GM23338 (cell line): ENCODE measurements around the gene ZMYND8. TPM values are rescaled to one million over a fixed set of nuclear protein-coding genes. Genes with fewer than 3 reads are reported as not detected.

Source experiments
- ATAC-seq: fragments of 200-7000 bp; cut with Tn5 transposase; 3 replicates; pipeline ENCODE4 v1.9.1; 2020
- DNase-seq: peaks from one replicate; pipeline ENCODE4 v3.0.0-alpha.2; 2015; ENCODE audit warnings: low spot score
- H2AFZ ChIP-seq: fragments of 200-600 bp; sonication (generic); 2 replicates; pipeline ENCODE4 v1.8.0; 2016; ENCODE audit warnings: antibody characterized with exemption, mild to moderate bottlenecking, moderate library complexity
- H3F3A ChIP-seq: fragments of 200-600 bp; sonication (generic); replicated peaks from 2 replicates; pipeline ENCODE4 v1.8.0; 2017; ENCODE audit warnings: antibody characterized with exemption, mixed run types, low read depth
- H3K27ac ChIP-seq: fragments of 200-600 bp; sonication (generic); 2 replicates; pipeline ENCODE4 v1.6.1; 2016; ENCODE audit warnings: low read depth
- H3K27me3 ChIP-seq: fragments of 200-600 bp; sonication (generic); 2 replicates; pipeline ENCODE4 v1.8.0; 2016; ENCODE audit warnings: mild to moderate bottlenecking, mixed run types, moderate library complexity; ENCODE audit not compliant: insufficient read depth
- H3K36me3 ChIP-seq: fragments of 200-600 bp; sonication (generic); 2 replicates; pipeline ENCODE4 v1.8.0; 2016; ENCODE audit warnings: mild to moderate bottlenecking; ENCODE audit not compliant: insufficient read depth
- H3K4me1 ChIP-seq: fragments of 200-600 bp; sonication (generic); 2 replicates; pipeline ENCODE4 v1.8.0; 2016; ENCODE audit warnings: mild to moderate bottlenecking, moderate library complexity; ENCODE audit not compliant: insufficient read depth
- H3K4me2 ChIP-seq: fragments of 200-600 bp; sonication (generic); 2 replicates; pipeline ENCODE4 v1.7.1; 2017; ENCODE audit warnings: mixed run types
- H3K4me3 ChIP-seq: fragments of 200-600 bp; sonication (generic); 2 replicates; pipeline ENCODE4 v1.6.1; 2016; ENCODE audit warnings: mixed run types
- H3K79me2 ChIP-seq: fragments of 200-600 bp; sonication (generic); replicated peaks from 2 replicates; pipeline ENCODE4 v1.8.0; 2017; ENCODE audit warnings: mild to moderate bottlenecking; ENCODE audit not compliant: insufficient read depth
- H3K9me2 ChIP-seq: fragments of 200-600 bp; sonication (generic); 2 replicates; pipeline ENCODE4 v1.8.0; 2017; ENCODE audit not compliant: insufficient read depth
- H4K20me1 ChIP-seq: fragments of 200-600 bp; sonication (generic); replicated peaks from 2 replicates; pipeline ENCODE4 v1.8.0; 2017; ENCODE audit warnings: mild to moderate bottlenecking; ENCODE audit not compliant: insufficient read depth
- H3K27ac Mint-ChIP-seq: 2 replicates; pipeline ENCODE4 v1.8.0; 2020; ENCODE audit warnings: inconsistent platforms, mild to moderate bottlenecking, moderate library complexity, mixed read lengths
- H3K27me3 Mint-ChIP-seq: 3 replicates; pipeline ENCODE4 v1.8.0; 2022; ENCODE audit warnings: low read depth, mild to moderate bottlenecking, moderate library complexity, mixed read lengths, inconsistent platforms; ENCODE audit not compliant: insufficient read depth, poor library complexity
- H3K36me3 Mint-ChIP-seq: 3 replicates; pipeline ENCODE4 v1.8.0; 2021; ENCODE audit warnings: low read depth, mild to moderate bottlenecking, inconsistent platforms, moderate library complexity, mixed read lengths
- H3K4me1 Mint-ChIP-seq: 3 replicates; pipeline ENCODE4 v1.8.0; 2020; ENCODE audit warnings: mild to moderate bottlenecking, inconsistent platforms, mixed read lengths
- H3K4me3 Mint-ChIP-seq: 3 replicates; pipeline ENCODE4 v1.8.0; 2021; ENCODE audit warnings: moderate library complexity, mild to moderate bottlenecking, inconsistent platforms, mixed read lengths
- H3K9me3 Mint-ChIP-seq: 3 replicates; pipeline ENCODE4 v1.8.0; 2020; ENCODE audit warnings: moderate library complexity, mild to moderate bottlenecking, inconsistent platforms, mixed read lengths
- CREB1 ChIP-seq: fragments of 250-450 bp; sonication (Bioruptor Pico); IDR thresholded peaks from 2 replicates; pipeline ENCODE4 v1.5.0; 2020; ENCODE audit warnings: low read depth, mild to moderate bottlenecking, moderate library complexity
- EZH2 ChIP-seq: fragments of 200-600 bp; sonication (generic); IDR thresholded peaks from one replicate; pipeline ENCODE4 v1.8.0; 2017; ENCODE audit warnings: antibody characterized with exemption, mild to moderate bottlenecking, low read depth; ENCODE audit not compliant: unreplicated experiment
- EZH2phosphoT487 ChIP-seq: fragments of 200-600 bp; sonication (generic); IDR thresholded peaks from one replicate; pipeline ENCODE4 v1.8.1; 2018; ENCODE audit warnings: antibody characterized with exemption; ENCODE audit not compliant: unreplicated experiment
- JUNB ChIP-seq: IDR thresholded peaks from one replicate; pipeline ENCODE4 v1.6.1; 2016; ENCODE audit warnings: antibody characterized with exemption; ENCODE audit not compliant: unreplicated experiment
- NANOG ChIP-seq: IDR thresholded peaks from 2 replicates; pipeline ENCODE4 v1.6.1; 2016; ENCODE audit warnings: antibody characterized with exemption, borderline replicate concordance
- POLR2AphosphoS5 ChIP-seq: IDR thresholded peaks from 2 replicates; pipeline ENCODE4 v1.6.1; 2016; ENCODE audit warnings: antibody characterized with exemption, low read depth
- STAT1 ChIP-seq: IDR thresholded peaks from one replicate; pipeline ENCODE4 v1.6.1; 2016; ENCODE audit warnings: antibody characterized with exemption; ENCODE audit not compliant: unreplicated experiment
- ZNF114 ChIP-seq: fragments of 250-450 bp; sonication (Bioruptor Pico); IDR thresholded peaks from 2 replicates; pipeline ENCODE4 v1.5.0; 2020; ENCODE audit warnings: mild to moderate bottlenecking, moderate library complexity
- ZNF331 ChIP-seq: fragments of 250-450 bp; sonication (Bioruptor Pico); IDR thresholded peaks from 2 replicates; pipeline ENCODE4 v1.5.0; 2020; ENCODE audit warnings: low read depth, mild to moderate bottlenecking, moderate library complexity
- polyA plus RNA-seq: library from polyadenylated mRNA; unstranded; fragments of >200 nt; fragmentation: Nextera tagmentation; extraction: Ambion mirVana; gene quantifications from 2 replicates; pipeline ENCODE4 v1.2.1, GENCODE V29; 2016
- total RNA-seq: library from RNA; depleted of rRNA; stranded (reverse); fragments of >200 nt; shearing (Covaris generic); gene quantifications from 2 replicates; pipeline ENCODE4 v1.2.3, GENCODE V29; 2014
- TF ChIP-seq, protein P1 (sequence below): IDR thresholded peaks from 2 replicates; pipeline ENCODE4 v1.6.1; 2016; ENCODE audit warnings: antibody characterized with exemption
- TF ChIP-seq, protein P2 (sequence below): IDR thresholded peaks from one replicate; pipeline ENCODE4 v1.6.1; 2018; ENCODE audit warnings: antibody characterized with exemption; ENCODE audit not compliant: unreplicated experiment
- TF ChIP-seq, protein P3 (sequence below): fragments of 250-450 bp; sonication (Bioruptor Pico); IDR thresholded peaks from 2 replicates; pipeline ENCODE4 v1.5.0; 2020; ENCODE audit warnings: mild to moderate bottlenecking, moderate library complexity
- TF ChIP-seq, protein P4 (sequence below), 2 experiments: fragments of 200-600 bp in 1 of 2; sonication (generic) in 1 of 2; conservative IDR thresholded peaks; 2 replicates each; pipeline versions ENCODE4 v1.5.1 to v1.6.1; 2016 to 2017; ENCODE audit warnings: antibody characterized with exemption in 2 of 2, low read depth in 2 of 2, mild to moderate bottlenecking in 2 of 2, moderate library complexity in 1 of 2

The ZMYND8 gene
- total and polyA plus RNA-seq, 2 experiments from 2014 or later = 70.9 to 128 TPM

DNA sequence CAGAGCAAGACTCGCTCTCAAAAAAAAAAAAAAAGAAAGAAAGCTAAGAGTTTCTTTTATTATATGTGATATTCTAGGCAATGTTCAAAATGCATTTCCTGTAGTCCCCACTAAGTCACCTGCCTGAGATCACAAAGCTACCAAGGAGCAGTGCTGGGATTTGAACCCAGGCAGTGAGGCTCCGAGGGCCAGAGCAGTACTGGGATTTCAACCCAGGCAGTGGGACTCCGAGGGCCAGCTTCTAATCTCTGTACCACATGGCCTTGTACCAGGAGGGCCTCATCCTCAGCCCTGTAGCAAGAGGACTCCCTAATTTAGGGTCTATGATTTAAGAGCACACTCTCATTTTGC, 39.7 kb downstream of the ZMYND8 start:
- H3K36me3 Mint-ChIP-seq = peaks cover 38% of the 10 kb centered on the region
- H2AFZ ChIP-seq = no peak overlapping the region
- peak overlapping the region; percentile 49; the same call in 1 of the 2 replicates for H3K4me3 ChIP-seq
- H3K9me2 ChIP-seq = 0 out of 2 replicates have a peak, but pooled peaks cover 4% of the 10 kb centered on the region
- H3K27ac ChIP-seq = peak overlapping the region; percentile 100
- H3K27me3 ChIP-seq = no peaks in the 10 kb centered on the region
- peaks cover 82% of the 10 kb centered on the region for H3K4me1 Mint-ChIP-seq
- no peaks in the 10 kb centered on the region for H3K36me3 ChIP-seq
- peak overlapping the region; percentile 100 for H3K27ac Mint-ChIP-seq
- no peaks in the 10 kb centered on the region for H3K9me3 Mint-ChIP-seq
- peak overlapping the region; percentile 65; the same call in 1 of the 3 replicates for H3K4me3 Mint-ChIP-seq
- no peak for ATAC-seq
- H3F3A ChIP-seq = peaks cover 45% of the 10 kb centered on the region
- H3K4me1 ChIP-seq = peaks cover 72% of the 10 kb centered on the region
- H3K79me2 ChIP-seq = peaks cover 67% of the 10 kb centered on the region
- H3K27me3 Mint-ChIP-seq = peaks cover 51% of the 10 kb centered on the region
- peak overlapping the region; percentile 69 for H3K4me2 ChIP-seq
- no peaks in the 10 kb centered on the region for H4K20me1 ChIP-seq
- TF ChIP-seq JUNB = no peak
- TF ChIP-seq STAT1 = no peak
- TF ChIP-seq, protein P1, sequence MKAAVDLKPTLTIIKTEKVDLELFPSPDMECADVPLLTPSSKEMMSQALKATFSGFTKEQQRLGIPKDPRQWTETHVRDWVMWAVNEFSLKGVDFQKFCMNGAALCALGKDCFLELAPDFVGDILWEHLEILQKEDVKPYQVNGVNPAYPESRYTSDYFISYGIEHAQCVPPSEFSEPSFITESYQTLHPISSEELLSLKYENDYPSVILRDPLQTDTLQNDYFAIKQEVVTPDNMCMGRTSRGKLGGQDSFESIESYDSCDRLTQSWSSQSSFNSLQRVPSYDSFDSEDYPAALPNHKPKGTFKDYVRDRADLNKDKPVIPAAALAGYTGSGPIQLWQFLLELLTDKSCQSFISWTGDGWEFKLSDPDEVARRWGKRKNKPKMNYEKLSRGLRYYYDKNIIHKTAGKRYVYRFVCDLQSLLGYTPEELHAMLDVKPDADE = no peak
- TF ChIP-seq EZH2 = no peak
- TF ChIP-seq POLR2AphosphoS5 = no peak
- TF ChIP-seq, protein P2, sequence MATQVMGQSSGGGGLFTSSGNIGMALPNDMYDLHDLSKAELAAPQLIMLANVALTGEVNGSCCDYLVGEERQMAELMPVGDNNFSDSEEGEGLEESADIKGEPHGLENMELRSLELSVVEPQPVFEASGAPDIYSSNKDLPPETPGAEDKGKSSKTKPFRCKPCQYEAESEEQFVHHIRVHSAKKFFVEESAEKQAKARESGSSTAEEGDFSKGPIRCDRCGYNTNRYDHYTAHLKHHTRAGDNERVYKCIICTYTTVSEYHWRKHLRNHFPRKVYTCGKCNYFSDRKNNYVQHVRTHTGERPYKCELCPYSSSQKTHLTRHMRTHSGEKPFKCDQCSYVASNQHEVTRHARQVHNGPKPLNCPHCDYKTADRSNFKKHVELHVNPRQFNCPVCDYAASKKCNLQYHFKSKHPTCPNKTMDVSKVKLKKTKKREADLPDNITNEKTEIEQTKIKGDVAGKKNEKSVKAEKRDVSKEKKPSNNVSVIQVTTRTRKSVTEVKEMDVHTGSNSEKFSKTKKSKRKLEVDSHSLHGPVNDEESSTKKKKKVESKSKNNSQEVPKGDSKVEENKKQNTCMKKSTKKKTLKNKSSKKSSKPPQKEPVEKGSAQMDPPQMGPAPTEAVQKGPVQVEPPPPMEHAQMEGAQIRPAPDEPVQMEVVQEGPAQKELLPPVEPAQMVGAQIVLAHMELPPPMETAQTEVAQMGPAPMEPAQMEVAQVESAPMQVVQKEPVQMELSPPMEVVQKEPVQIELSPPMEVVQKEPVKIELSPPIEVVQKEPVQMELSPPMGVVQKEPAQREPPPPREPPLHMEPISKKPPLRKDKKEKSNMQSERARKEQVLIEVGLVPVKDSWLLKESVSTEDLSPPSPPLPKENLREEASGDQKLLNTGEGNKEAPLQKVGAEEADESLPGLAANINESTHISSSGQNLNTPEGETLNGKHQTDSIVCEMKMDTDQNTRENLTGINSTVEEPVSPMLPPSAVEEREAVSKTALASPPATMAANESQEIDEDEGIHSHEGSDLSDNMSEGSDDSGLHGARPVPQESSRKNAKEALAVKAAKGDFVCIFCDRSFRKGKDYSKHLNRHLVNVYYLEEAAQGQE = no peak
- TF ChIP-seq, protein P3, sequence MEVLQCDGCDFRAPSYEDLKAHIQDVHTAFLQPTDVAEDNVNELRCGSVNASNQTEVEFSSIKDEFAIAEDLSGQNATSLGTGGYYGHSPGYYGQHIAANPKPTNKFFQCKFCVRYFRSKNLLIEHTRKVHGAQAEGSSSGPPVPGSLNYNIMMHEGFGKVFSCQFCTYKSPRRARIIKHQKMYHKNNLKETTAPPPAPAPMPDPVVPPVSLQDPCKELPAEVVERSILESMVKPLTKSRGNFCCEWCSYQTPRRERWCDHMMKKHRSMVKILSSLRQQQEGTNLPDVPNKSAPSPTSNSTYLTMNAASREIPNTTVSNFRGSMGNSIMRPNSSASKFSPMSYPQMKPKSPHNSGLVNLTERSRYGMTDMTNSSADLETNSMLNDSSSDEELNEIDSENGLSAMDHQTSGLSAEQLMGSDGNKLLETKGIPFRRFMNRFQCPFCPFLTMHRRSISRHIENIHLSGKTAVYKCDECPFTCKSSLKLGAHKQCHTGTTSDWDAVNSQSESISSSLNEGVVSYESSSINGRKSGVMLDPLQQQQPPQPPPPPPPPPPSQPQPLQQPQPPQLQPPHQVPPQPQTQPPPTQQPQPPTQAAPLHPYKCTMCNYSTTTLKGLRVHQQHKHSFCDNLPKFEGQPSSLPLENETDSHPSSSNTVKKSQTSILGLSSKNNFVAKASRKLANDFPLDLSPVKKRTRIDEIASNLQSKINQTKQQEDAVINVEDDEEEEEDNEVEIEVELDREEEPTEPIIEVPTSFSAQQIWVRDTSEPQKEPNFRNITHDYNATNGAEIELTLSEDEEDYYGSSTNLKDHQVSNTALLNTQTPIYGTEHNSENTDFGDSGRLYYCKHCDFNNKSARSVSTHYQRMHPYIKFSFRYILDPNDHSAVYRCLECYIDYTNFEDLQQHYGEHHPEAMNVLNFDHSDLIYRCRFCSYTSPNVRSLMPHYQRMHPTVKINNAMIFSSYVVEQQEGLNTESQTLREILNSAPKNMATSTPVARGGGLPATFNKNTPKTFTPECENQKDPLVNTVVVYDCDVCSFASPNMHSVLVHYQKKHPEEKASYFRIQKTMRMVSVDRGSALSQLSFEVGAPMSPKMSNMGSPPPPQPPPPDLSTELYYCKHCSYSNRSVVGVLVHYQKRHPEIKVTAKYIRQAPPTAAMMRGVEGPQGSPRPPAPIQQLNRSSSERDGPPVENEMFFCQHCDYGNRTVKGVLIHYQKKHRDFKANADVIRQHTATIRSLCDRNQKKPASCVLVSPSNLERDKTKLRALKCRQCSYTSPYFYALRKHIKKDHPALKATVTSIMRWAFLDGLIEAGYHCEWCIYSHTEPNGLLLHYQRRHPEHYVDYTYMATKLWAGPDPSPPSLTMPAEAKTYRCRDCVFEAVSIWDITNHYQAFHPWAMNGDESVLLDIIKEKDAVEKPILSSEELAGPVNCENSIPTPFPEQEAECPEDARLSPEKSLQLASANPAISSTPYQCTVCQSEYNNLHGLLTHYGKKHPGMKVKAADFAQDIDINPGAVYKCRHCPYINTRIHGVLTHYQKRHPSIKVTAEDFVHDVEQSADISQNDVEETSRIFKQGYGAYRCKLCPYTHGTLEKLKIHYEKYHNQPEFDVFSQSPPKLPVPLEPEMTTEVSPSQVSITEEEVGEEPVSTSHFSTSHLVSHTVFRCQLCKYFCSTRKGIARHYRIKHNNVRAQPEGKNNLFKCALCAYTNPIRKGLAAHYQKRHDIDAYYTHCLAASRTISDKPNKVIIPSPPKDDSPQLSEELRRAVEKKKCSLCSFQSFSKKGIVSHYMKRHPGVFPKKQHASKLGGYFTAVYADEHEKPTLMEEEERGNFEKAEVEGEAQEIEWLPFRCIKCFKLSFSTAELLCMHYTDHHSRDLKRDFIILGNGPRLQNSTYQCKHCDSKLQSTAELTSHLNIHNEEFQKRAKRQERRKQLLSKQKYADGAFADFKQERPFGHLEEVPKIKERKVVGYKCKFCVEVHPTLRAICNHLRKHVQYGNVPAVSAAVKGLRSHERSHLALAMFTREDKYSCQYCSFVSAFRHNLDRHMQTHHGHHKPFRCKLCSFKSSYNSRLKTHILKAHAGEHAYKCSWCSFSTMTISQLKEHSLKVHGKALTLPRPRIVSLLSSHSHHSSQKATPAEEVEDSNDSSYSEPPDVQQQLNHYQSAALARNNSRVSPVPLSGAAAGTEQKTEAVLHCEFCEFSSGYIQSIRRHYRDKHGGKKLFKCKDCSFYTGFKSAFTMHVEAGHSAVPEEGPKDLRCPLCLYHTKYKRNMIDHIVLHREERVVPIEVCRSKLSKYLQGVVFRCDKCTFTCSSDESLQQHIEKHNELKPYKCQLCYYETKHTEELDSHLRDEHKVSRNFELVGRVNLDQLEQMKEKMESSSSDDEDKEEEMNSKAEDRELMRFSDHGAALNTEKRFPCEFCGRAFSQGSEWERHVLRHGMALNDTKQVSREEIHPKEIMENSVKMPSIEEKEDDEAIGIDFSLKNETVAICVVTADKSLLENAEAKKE (CRISPR knock-in tag) = no peak
- no peak for TF ChIP-seq CREB1 (CRISPR knock-in tag)
- TF ChIP-seq, protein P4, sequence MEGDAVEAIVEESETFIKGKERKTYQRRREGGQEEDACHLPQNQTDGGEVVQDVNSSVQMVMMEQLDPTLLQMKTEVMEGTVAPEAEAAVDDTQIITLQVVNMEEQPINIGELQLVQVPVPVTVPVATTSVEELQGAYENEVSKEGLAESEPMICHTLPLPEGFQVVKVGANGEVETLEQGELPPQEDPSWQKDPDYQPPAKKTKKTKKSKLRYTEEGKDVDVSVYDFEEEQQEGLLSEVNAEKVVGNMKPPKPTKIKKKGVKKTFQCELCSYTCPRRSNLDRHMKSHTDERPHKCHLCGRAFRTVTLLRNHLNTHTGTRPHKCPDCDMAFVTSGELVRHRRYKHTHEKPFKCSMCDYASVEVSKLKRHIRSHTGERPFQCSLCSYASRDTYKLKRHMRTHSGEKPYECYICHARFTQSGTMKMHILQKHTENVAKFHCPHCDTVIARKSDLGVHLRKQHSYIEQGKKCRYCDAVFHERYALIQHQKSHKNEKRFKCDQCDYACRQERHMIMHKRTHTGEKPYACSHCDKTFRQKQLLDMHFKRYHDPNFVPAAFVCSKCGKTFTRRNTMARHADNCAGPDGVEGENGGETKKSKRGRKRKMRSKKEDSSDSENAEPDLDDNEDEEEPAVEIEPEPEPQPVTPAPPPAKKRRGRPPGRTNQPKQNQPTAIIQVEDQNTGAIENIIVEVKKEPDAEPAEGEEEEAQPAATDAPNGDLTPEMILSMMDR (conservative IDR thresholded peaks at IDR 0.05; ENCODE audit: low read depth in 2 of 2) = no peak
- no peak for TF ChIP-seq ZNF114 (CRISPR knock-in tag)
- no peak for TF ChIP-seq ZNF331 (CRISPR knock-in tag)
- no peak for TF ChIP-seq NANOG
- no peak for TF ChIP-seq EZH2phosphoT487
- no peak for DNase-seq
